Uterus (tissue), 4 donors: ENCODE data around the gene RGS6. TPM values are rescaled to one million over a fixed set of nuclear protein-coding genes. Genes with fewer than 3 reads are reported as not detected.

ENCODE experiments used
- DNase-seq, 2 donors: peaks; one replicate each; pipeline ENCODE4 v3.0.0-alpha.2; 2019 to 2020
- H3K27ac ChIP-seq, 2 donors: fragments of 200-600 bp; sonication (generic); 1 replicate in 1 of 2; 2 replicates in 1 of 2; pipeline ENCODE4 v1.5.1; 2016 to 2018
- H3K27me3 ChIP-seq, 2 donors: fragments of 200-600 bp; sonication (generic); one replicate each; pipeline ENCODE4 v1.5.1; 2018 to 2019; ENCODE audit warnings: control low read depth in 1 of 2
- H3K36me3 ChIP-seq, 2 donors: fragments of 200-600 bp; sonication (generic); one replicate each; pipeline ENCODE4 v1.5.1; 2019; ENCODE audit warnings: control low read depth in 1 of 2
- H3K4me1 ChIP-seq, 2 donors: fragments of 200-600 bp; sonication (generic); one replicate each; pipeline ENCODE4 v1.5.1; 2018 to 2019; ENCODE audit warnings: control low read depth in 1 of 2
- H3K4me3 ChIP-seq, 2 donors: fragments of 200-600 bp; sonication (generic); 1 replicate in 1 of 2; 2 replicates in 1 of 2; pipeline ENCODE4 v1.5.1; 2018 to 2019; ENCODE audit warnings: mild to moderate bottlenecking in 1 of 2
- H3K9me3 ChIP-seq, 2 donors: fragments of 200-600 bp; sonication (generic); one replicate each; pipeline ENCODE4 v1.5.1; 2019; ENCODE audit warnings: control low read depth in 1 of 2
- CTCF ChIP-seq, 4 experiments: fragments of 200-600 bp in 2 of 4; fragments of 450-650 bp in 2 of 4; sonication (generic) in 2 of 4; IDR thresholded peaks; one replicate each; pipeline ENCODE4 v1.5.1; 2016 to 2019; ENCODE audit warnings: antibody characterized with exemption in 4 of 4, mild to moderate bottlenecking in 2 of 4, moderate library complexity in 1 of 4
- POLR2A ChIP-seq, 2 donors: fragments of 450-650 bp; IDR thresholded peaks; one replicate each; pipeline ENCODE4 v1.6.1; 2016; ENCODE audit warnings: antibody characterized with exemption in 2 of 2, mild to moderate bottlenecking in 1 of 2, moderate library complexity in 1 of 2
- intact Hi-C: fragments of 100-400 bp; cut with DNase I; formaldehyde crosslinking; loops from one replicate; pipeline ENCODE4 v1.15.1; 2023; ENCODE audit warnings: low total_unique reads
- total RNA-seq, 4 donors: library from RNA; depleted of rRNA in 3 of 4; stranded (reverse); fragments of >200 nt in 3 of 4; gene quantifications; one replicate each; pipeline versions ENCODE4 v1.1.0 to v1.2.4, GENCODE V29; 2014 to 2023
- donor health status: DM: yes; HTN: yes; CAD: no.

RGS6 gene
- total RNA-seq, 4 donors from 2014 or later: 1.0 to 7.4 (median 6.2) TPM; not detected in 1

- H3K36me3 ChIP-seq: no peaks in the 10 kb centered on the region
- no peak overlapping the region for H3K4me3 ChIP-seq
- intact Hi-C loops: no loop called here
- H3K27me3 ChIP-seq: no peaks in the 10 kb centered on the region
- no peak overlapping the region for H3K27ac ChIP-seq
- no peak for DNase-seq
- TF ChIP-seq POLR2A (IDR thresholded peaks at IDR 0.05) (no peak), CTCF (IDR thresholded peaks at IDR 0.05) (no peak)
- no peaks in the 10 kb centered on the region for H3K9me3 ChIP-seq
- H3K4me1 ChIP-seq: no peaks in the 10 kb centered on the region
These were observed 41.0 kb upstream of the RGS6 start for GRCh38 chr14:71891185-71891584.

GRCh38 chr14:71891970-71892369 is 40.3 kb upstream of the RGS6 start:
- Histone ChIP-seq H3K27me3 (no peaks in the 10 kb centered on the region), H3K36me3 (no peaks in the 10 kb centered on the region), H3K9me3 (no peaks in the 10 kb centered on the region), H3K4me3 (no peak overlapping the region), H3K27ac (no peak overlapping the region), H3K4me1 (no peaks in the 10 kb centered on the region)
- DNase-seq: no peak
- TF ChIP-seq POLR2A (IDR thresholded peaks at IDR 0.05): no peak
- no peak for TF ChIP-seq CTCF (IDR thresholded peaks at IDR 0.05)
- intact Hi-C loops: no loop called here

GRCh38 chr14:71905031-71905430 is 27.2 kb upstream of the RGS6 start:
- no peaks in the 10 kb centered on the region for H3K36me3 ChIP-seq
- no peaks in the 10 kb centered on the region for H3K9me3 ChIP-seq
- intact Hi-C loops: no loop called here
- DNase-seq: no peak
- no peak overlapping the region for H3K4me3 ChIP-seq
- no peak overlapping the region for H3K27ac ChIP-seq
- H3K27me3 ChIP-seq: no peaks in the 10 kb centered on the region
- TF ChIP-seq POLR2A (IDR thresholded peaks at IDR 0.05) (no peak), CTCF (IDR thresholded peaks at IDR 0.05) (no peak)
- H3K4me1 ChIP-seq: no peaks in the 10 kb centered on the region

DNA sequence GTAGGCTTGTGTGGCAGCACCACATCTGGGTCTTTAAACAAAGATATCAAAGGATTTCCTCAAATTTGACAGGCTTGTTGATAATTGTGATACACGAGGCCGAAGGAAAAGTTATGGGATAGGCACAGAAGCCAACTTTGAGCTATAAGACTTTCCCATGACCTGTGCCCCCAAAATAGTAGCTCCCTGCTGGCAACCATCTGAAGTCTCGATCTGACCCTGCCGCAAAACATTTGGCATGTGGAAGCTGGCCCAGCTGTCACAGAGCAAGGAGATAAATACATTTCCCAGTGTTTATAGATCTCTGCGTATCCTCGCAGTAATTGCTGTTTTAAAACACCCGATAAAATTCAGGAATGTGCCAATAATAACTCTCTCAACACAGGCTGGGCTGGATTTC is 26.4 kb upstream of the RGS6 start:
- H3K27ac ChIP-seq: no peak overlapping the region
- H3K9me3 ChIP-seq: no peaks in the 10 kb centered on the region

More for the DNA sequence above, 26.4 kb upstream of the RGS6 start:
- no peak for DNase-seq
- Histone ChIP-seq H3K27me3 (no peaks in the 10 kb centered on the region), H3K4me1 (no peaks in the 10 kb centered on the region), H3K4me3 (no peak overlapping the region), H3K36me3 (no peaks in the 10 kb centered on the region)
- TF ChIP-seq CTCF (IDR thresholded peaks at IDR 0.05) (no peak), POLR2A (IDR thresholded peaks at IDR 0.05) (no peak)
- intact Hi-C loops: no loop called here
